ENCODE data around the gene ZNF618.

DNA sequence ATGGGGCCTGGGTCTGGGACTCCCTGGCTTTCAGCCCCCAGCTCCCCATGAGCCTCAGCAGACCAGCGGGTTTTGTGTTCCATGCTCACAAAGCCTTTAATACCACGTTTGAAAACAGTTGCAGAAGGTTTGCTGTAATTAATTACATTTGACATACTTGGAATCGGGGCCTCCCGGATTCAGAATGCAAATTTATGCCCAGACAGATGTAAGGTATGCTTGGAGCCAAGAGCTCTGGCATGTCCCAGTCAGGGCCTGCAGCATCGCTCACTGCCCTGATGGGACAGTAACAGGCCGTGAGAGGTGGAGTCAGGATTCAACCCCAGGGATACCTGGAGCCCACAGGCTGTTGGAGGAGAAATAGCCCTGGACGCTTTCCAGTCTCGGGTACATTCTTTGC, 12.2 kb downstream of the ZNF618 start:
- TF ChIP-seq CREB1 (CRISPR knock-in tag; IDR thresholded peaks at IDR 0.05; ENCODE audit: low read depth): no peak
- no peak for TF ChIP-seq EZH2phosphoT487 (IDR thresholded peaks at IDR 0.05; ENCODE audit: unreplicated experiment)
- TF ChIP-seq, protein P1, sequence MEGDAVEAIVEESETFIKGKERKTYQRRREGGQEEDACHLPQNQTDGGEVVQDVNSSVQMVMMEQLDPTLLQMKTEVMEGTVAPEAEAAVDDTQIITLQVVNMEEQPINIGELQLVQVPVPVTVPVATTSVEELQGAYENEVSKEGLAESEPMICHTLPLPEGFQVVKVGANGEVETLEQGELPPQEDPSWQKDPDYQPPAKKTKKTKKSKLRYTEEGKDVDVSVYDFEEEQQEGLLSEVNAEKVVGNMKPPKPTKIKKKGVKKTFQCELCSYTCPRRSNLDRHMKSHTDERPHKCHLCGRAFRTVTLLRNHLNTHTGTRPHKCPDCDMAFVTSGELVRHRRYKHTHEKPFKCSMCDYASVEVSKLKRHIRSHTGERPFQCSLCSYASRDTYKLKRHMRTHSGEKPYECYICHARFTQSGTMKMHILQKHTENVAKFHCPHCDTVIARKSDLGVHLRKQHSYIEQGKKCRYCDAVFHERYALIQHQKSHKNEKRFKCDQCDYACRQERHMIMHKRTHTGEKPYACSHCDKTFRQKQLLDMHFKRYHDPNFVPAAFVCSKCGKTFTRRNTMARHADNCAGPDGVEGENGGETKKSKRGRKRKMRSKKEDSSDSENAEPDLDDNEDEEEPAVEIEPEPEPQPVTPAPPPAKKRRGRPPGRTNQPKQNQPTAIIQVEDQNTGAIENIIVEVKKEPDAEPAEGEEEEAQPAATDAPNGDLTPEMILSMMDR (conservative IDR thresholded peaks at IDR 0.05; ENCODE audit: low read depth in 2 of 2): no peak
- no peak for TF ChIP-seq POLR2AphosphoS5 (IDR thresholded peaks at IDR 0.05; ENCODE audit: low read depth)
- no peak for TF ChIP-seq EZH2 (IDR thresholded peaks at IDR 0.05; ENCODE audit: low read depth, unreplicated experiment)
- TF ChIP-seq, protein P2, sequence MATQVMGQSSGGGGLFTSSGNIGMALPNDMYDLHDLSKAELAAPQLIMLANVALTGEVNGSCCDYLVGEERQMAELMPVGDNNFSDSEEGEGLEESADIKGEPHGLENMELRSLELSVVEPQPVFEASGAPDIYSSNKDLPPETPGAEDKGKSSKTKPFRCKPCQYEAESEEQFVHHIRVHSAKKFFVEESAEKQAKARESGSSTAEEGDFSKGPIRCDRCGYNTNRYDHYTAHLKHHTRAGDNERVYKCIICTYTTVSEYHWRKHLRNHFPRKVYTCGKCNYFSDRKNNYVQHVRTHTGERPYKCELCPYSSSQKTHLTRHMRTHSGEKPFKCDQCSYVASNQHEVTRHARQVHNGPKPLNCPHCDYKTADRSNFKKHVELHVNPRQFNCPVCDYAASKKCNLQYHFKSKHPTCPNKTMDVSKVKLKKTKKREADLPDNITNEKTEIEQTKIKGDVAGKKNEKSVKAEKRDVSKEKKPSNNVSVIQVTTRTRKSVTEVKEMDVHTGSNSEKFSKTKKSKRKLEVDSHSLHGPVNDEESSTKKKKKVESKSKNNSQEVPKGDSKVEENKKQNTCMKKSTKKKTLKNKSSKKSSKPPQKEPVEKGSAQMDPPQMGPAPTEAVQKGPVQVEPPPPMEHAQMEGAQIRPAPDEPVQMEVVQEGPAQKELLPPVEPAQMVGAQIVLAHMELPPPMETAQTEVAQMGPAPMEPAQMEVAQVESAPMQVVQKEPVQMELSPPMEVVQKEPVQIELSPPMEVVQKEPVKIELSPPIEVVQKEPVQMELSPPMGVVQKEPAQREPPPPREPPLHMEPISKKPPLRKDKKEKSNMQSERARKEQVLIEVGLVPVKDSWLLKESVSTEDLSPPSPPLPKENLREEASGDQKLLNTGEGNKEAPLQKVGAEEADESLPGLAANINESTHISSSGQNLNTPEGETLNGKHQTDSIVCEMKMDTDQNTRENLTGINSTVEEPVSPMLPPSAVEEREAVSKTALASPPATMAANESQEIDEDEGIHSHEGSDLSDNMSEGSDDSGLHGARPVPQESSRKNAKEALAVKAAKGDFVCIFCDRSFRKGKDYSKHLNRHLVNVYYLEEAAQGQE (IDR thresholded peaks at IDR 0.05; ENCODE audit: unreplicated experiment): no peak
- no peak for TF ChIP-seq STAT1 (IDR thresholded peaks at IDR 0.05; ENCODE audit: unreplicated experiment)
- TF ChIP-seq JUNB (IDR thresholded peaks at IDR 0.05; ENCODE audit: unreplicated experiment): no peak
- TF ChIP-seq ZNF331 (CRISPR knock-in tag; IDR thresholded peaks at IDR 0.05; ENCODE audit: low read depth): no peak
- no peak for TF ChIP-seq ZNF114 (CRISPR knock-in tag; IDR thresholded peaks at IDR 0.05)
- TF ChIP-seq, protein P3, sequence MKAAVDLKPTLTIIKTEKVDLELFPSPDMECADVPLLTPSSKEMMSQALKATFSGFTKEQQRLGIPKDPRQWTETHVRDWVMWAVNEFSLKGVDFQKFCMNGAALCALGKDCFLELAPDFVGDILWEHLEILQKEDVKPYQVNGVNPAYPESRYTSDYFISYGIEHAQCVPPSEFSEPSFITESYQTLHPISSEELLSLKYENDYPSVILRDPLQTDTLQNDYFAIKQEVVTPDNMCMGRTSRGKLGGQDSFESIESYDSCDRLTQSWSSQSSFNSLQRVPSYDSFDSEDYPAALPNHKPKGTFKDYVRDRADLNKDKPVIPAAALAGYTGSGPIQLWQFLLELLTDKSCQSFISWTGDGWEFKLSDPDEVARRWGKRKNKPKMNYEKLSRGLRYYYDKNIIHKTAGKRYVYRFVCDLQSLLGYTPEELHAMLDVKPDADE (IDR thresholded peaks at IDR 0.05): no peak
- TF ChIP-seq NANOG (IDR thresholded peaks at IDR 0.05; ENCODE audit: borderline replicate concordance): no peak
